ENCODE results near the gene PEX10.

The PEX10 gene

GRCh38 chr1:2404890-2405511, 7.4 kb downstream of the PEX10 start:
- Histone ChIP-seq H2AFZ (ENCODE audit: low read length) (no peak overlapping the region), H2BK120ac (ENCODE audit: low read depth, low read length) (no peak overlapping the region), H3K9me3 (replicated peaks in 1 of 2; ENCODE audit: control insufficient read depth in 2 of 2, insufficient read depth in 1 of 2, low read depth in 1 of 2, low read length in 2 of 2) (no peaks in the 10 kb centered on the region), H3K4me2 (ENCODE audit: insufficient read depth, low read length, poor library complexity, severe bottlenecking) (no peak overlapping the region), H2BK12ac (ENCODE audit: low read length) (no peak overlapping the region), H3K4me3 (ENCODE audit: low read length in 2 of 2) (no peak overlapping the region), H3K23ac (ENCODE audit: low read depth, low read length, poor library complexity) (no peak overlapping the region), H3K36me3 (replicated peaks in 1 of 2; ENCODE audit: control insufficient read depth in 2 of 2, insufficient read depth in 2 of 2, low read length in 2 of 2) (peaks cover 64 to 94% of the 10 kb centered on the region in 2 donors), H2AK5ac (ENCODE audit: low read depth, low read length) (no peak overlapping the region), H3K4ac (ENCODE audit: low read length) (no peak overlapping the region), H3K14ac (ENCODE audit: low read length) (no peak overlapping the region), H3K27me3 (ENCODE audit: control insufficient read depth in 3 of 3, insufficient read depth in 3 of 3, low read depth in 1 of 3, low read length in 3 of 3) (no peaks in the 10 kb centered on the region), H3K27ac (replicated peaks; ENCODE audit: low read length) (no peak overlapping the region), H3K79me1 (ENCODE audit: low read depth, low read length) (peaks cover 10% of the 10 kb centered on the region), H3K9ac (ENCODE audit: low read depth, low read length, poor library complexity) (no peak overlapping the region), H4K91ac (ENCODE audit: low read depth, low read length, poor library complexity) (no peak overlapping the region), H3K18ac (ENCODE audit: low read length) (no peak overlapping the region), H2BK5ac (ENCODE audit: low read length) (no peak overlapping the region), H3K4me1 (ENCODE audit: control insufficient read depth in 2 of 2, insufficient read depth in 1 of 2, low read depth in 1 of 2, low read length in 2 of 2) (no peaks in the 10 kb centered on the region), H4K8ac (ENCODE audit: low read depth, low read length) (no peak overlapping the region), H2BK15ac (ENCODE audit: low read length) (no peak overlapping the region)
- DNase-seq (ENCODE audit: low spot score): no peak
- WGBS, 2 donors (ENCODE audit: extremely low coverage in 2 of 2, insufficient read length in 2 of 2, insufficient replicate concordance in 1 of 2): no CpG with 5 or more reads among the region's 24 CpGs

- peaks cover 69 to 94% of the 10 kb centered on the region in 2 donors for H3K36me3 ChIP-seq (replicated peaks in 1 of 2; ENCODE audit: control insufficient read depth in 2 of 2, insufficient read depth in 2 of 2, low read length in 2 of 2)
Observed at GRCh38 chr1:2404142-2404889, 8.0 kb downstream of the PEX10 start.

DNA sequence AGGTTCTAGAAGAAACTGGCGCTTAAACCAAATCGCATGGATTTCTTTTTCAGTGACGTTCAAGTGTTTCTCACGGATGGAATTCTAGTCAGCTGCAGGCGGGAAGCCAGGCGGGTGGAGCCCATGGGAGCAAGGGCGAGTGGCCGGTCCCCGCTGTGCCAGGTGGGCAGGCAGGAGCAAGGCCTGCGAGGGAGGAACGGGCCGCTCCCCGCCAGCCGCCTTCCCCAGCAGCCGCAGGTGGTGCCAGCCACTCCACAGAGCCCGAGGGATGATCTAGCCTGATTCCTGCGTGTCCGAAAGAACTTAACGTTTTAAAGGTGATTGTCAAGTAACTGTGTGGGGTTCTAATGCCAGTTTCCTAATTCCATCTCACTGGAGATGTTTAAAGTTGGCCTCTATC, 9.1 kb downstream of the PEX10 start:
- Histone ChIP-seq H2BK5ac (ENCODE audit: low read length) (no peak overlapping the region), H3K14ac (ENCODE audit: low read length) (no peak overlapping the region), H3K4me3 (ENCODE audit: low read length in 2 of 2) (no peak overlapping the region), H3K18ac (ENCODE audit: low read length) (no peak overlapping the region), H3K4me1 (ENCODE audit: control insufficient read depth in 2 of 2, insufficient read depth in 1 of 2, low read depth in 1 of 2, low read length in 2 of 2) (no peaks in the 10 kb centered on the region), H3K23ac (ENCODE audit: low read depth, low read length, poor library complexity) (no peak overlapping the region), H2BK120ac (ENCODE audit: low read depth, low read length) (no peak overlapping the region), H3K4ac (ENCODE audit: low read length) (no peak overlapping the region), H4K91ac (ENCODE audit: low read depth, low read length, poor library complexity) (no peak overlapping the region), H3K79me1 (ENCODE audit: low read depth, low read length) (peaks cover 6% of the 10 kb centered on the region), H3K36me3 (replicated peaks in 1 of 2; ENCODE audit: control insufficient read depth in 2 of 2, insufficient read depth in 2 of 2, low read length in 2 of 2) (peaks cover 65 to 94% of the 10 kb centered on the region in 2 donors), H3K27me3 (ENCODE audit: control insufficient read depth in 3 of 3, insufficient read depth in 3 of 3, low read depth in 1 of 3, low read length in 3 of 3) (no peaks in the 10 kb centered on the region), H2BK12ac (ENCODE audit: low read length) (no peak overlapping the region), H3K9me3 (replicated peaks in 1 of 2; ENCODE audit: control insufficient read depth in 2 of 2, insufficient read depth in 1 of 2, low read depth in 1 of 2, low read length in 2 of 2) (no peaks in the 10 kb centered on the region), H4K8ac (ENCODE audit: low read depth, low read length) (no peak overlapping the region), H3K4me2 (ENCODE audit: insufficient read depth, low read length, poor library complexity, severe bottlenecking) (no peak overlapping the region), H3K9ac (ENCODE audit: low read depth, low read length, poor library complexity) (no peak overlapping the region), H2AFZ (ENCODE audit: low read length) (no peak overlapping the region), H2BK15ac (ENCODE audit: low read length) (no peak overlapping the region), H3K27ac (replicated peaks; ENCODE audit: low read length) (no peak overlapping the region), H2AK5ac (ENCODE audit: low read depth, low read length) (no peak overlapping the region)
- no peak for DNase-seq (ENCODE audit: low spot score)
- no CpG with 5 or more reads among the region's 19 CpGs for WGBS, 2 donors (ENCODE audit: extremely low coverage in 2 of 2, insufficient read length in 2 of 2, insufficient replicate concordance in 1 of 2)

More at GRCh38 chr1:2404142-2404889, 8.0 kb downstream of the PEX10 start:
- Histone ChIP-seq H3K4ac (ENCODE audit: low read length) (no peak overlapping the region), H3K23ac (ENCODE audit: low read depth, low read length, poor library complexity) (no peak overlapping the region), H2AK5ac (ENCODE audit: low read depth, low read length) (no peak overlapping the region), H3K4me1 (ENCODE audit: control insufficient read depth in 2 of 2, insufficient read depth in 1 of 2, low read depth in 1 of 2, low read length in 2 of 2) (no peaks in the 10 kb centered on the region), H3K79me1 (ENCODE audit: low read depth, low read length) (peaks cover 9% of the 10 kb centered on the region), H3K4me2 (ENCODE audit: insufficient read depth, low read length, poor library complexity, severe bottlenecking) (no peak overlapping the region), H2BK5ac (ENCODE audit: low read length) (no peak overlapping the region), H3K18ac (ENCODE audit: low read length) (no peak overlapping the region), H2BK120ac (ENCODE audit: low read depth, low read length) (no peak overlapping the region), H3K27me3 (ENCODE audit: control insufficient read depth in 3 of 3, insufficient read depth in 3 of 3, low read depth in 1 of 3, low read length in 3 of 3) (no peaks in the 10 kb centered on the region), H2AFZ (ENCODE audit: low read length) (no peak overlapping the region), H3K14ac (ENCODE audit: low read length) (no peak overlapping the region), H3K9ac (ENCODE audit: low read depth, low read length, poor library complexity) (no peak overlapping the region), H3K9me3 (replicated peaks in 1 of 2; ENCODE audit: control insufficient read depth in 2 of 2, insufficient read depth in 1 of 2, low read depth in 1 of 2, low read length in 2 of 2) (no peaks in the 10 kb centered on the region), H4K8ac (ENCODE audit: low read depth, low read length) (no peak overlapping the region), H2BK15ac (ENCODE audit: low read length) (no peak overlapping the region), H3K27ac (replicated peaks; ENCODE audit: low read length) (no peak overlapping the region), H4K91ac (ENCODE audit: low read depth, low read length, poor library complexity) (no peak overlapping the region), H2BK12ac (ENCODE audit: low read length) (no peak overlapping the region), H3K4me3 (ENCODE audit: low read length in 2 of 2) (no peak overlapping the region)
- DNase-seq (ENCODE audit: low spot score): no peak
- no CpG with 5 or more reads among the region's 29 CpGs for WGBS, 2 donors (ENCODE audit: extremely low coverage in 2 of 2, insufficient read length in 2 of 2, insufficient replicate concordance in 1 of 2)

DNA sequence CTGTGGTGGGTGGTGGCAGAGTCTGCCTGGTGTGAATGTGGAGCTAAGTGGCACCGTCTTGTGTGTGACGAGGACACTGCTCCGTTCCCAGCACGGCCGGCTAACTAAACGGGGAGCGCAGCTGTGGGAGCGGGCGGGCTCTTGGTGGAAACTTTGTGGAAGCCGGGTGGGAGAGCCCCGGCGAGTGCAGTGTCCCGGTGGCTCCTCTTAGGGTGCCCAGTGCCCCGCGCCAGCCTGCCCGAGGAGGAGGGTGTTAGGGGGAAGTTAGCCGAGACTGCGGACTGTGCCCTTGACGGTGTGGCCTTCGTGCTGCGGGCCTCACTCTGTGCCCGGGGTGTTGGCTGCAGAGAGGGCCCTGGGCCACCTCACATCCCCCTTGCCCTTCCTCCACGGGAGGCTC, 9.9 kb downstream of the PEX10 start:
- H3K4me2 ChIP-seq (ENCODE audit: insufficient read depth, low read length, poor library complexity, severe bottlenecking): no peak overlapping the region
- no peak overlapping the region for H2AK5ac ChIP-seq (ENCODE audit: low read depth, low read length)

More for the DNA sequence above, 9.9 kb downstream of the PEX10 start:
- Histone ChIP-seq H3K4ac (ENCODE audit: low read length) (no peak overlapping the region), H3K4me3 (ENCODE audit: low read length in 2 of 2) (no peak overlapping the region), H3K23ac (ENCODE audit: low read depth, low read length, poor library complexity) (peak overlapping the region; percentile 14), H3K14ac (ENCODE audit: low read length) (no peak overlapping the region), H2BK12ac (ENCODE audit: low read length) (no peak overlapping the region), H4K8ac (ENCODE audit: low read depth, low read length) (no peak overlapping the region), H3K4me1 (ENCODE audit: control insufficient read depth in 2 of 2, insufficient read depth in 1 of 2, low read depth in 1 of 2, low read length in 2 of 2) (no peaks in the 10 kb centered on the region), H2BK15ac (ENCODE audit: low read length) (no peak overlapping the region), H3K79me1 (ENCODE audit: low read depth, low read length) (peaks cover 6% of the 10 kb centered on the region), H2BK5ac (ENCODE audit: low read length) (no peak overlapping the region), H3K18ac (ENCODE audit: low read length) (no peak overlapping the region), H3K9me3 (replicated peaks in 1 of 2; ENCODE audit: control insufficient read depth in 2 of 2, insufficient read depth in 1 of 2, low read depth in 1 of 2, low read length in 2 of 2) (no peaks in the 10 kb centered on the region), H2BK120ac (ENCODE audit: low read depth, low read length) (no peak overlapping the region), H3K27ac (replicated peaks; ENCODE audit: low read length) (no peak overlapping the region), H2AFZ (ENCODE audit: low read length) (no peak overlapping the region), H3K27me3 (ENCODE audit: control insufficient read depth in 3 of 3, insufficient read depth in 3 of 3, low read depth in 1 of 3, low read length in 3 of 3) (no peaks in the 10 kb centered on the region), H3K36me3 (replicated peaks in 1 of 2; ENCODE audit: control insufficient read depth in 2 of 2, insufficient read depth in 2 of 2, low read length in 2 of 2) (peaks cover 65 to 95% of the 10 kb centered on the region in 2 donors), H3K9ac (ENCODE audit: low read depth, low read length, poor library complexity) (peak overlapping the region; percentile 32), H4K91ac (ENCODE audit: low read depth, low read length, poor library complexity) (no peak overlapping the region)
- DNase-seq (ENCODE audit: low spot score): no peak
- no CpG with 5 or more reads among the region's 23 CpGs for WGBS, 2 donors (ENCODE audit: extremely low coverage in 2 of 2, insufficient read length in 2 of 2, insufficient replicate concordance in 1 of 2)
